ENCODE data around the gene SERPINA9. TPM values are rescaled to one million over a fixed set of nuclear protein-coding genes. Genes with fewer than 3 reads are reported as not detected.
"Not testable (repeated sequence)": the region's sequence is repeated elsewhere in the genome, so short reads cannot be mapped to it uniquely, and the experiment has no call there.

The SERPINA9 gene
- total and polyA plus RNA-seq, 8 donors, result 1.1 TPM; not detected in 7

GRCh38 chr14:94515426-94515825 lies 39.4 kb upstream of the SERPINA9 start:
- Histone ChIP-seq H3K27ac (no peak overlapping the region), H3K4me3 (no peak overlapping the region), H3K9me3 (no peaks in the 10 kb centered on the region), H3K36me3 (no peaks in the 10 kb centered on the region), H3K4me1 (no peaks in the 10 kb centered on the region), H3K27me3 (peaks cover 0 to 19% (median 0%) of the 10 kb centered on the region in 3 donors)
- no peak for DNase-seq
- 81 to 90% (median 86%) methylated on average over 9 of the region's 9 CpGs for WGBS, 5 donors
- no peak for TF ChIP-seq POLR2AphosphoS5 (IDR thresholded peaks at IDR 0.05)
- no peak for TF ChIP-seq EP300 (IDR thresholded peaks at IDR 0.05)
- TF ChIP-seq CTCF (IDR thresholded peaks at IDR 0.05), result no peak
- intact Hi-C loops (cut with DNase I; ENCODE audit: low total_unique reads), result no loop called here

- H3K4me1 ChIP-seq, result no peaks in the 10 kb centered on the region
- TF ChIP-seq POLR2AphosphoS5 (IDR thresholded peaks at IDR 0.05) (no peak), CTCF (IDR thresholded peaks at IDR 0.05) (no peak), EP300 (IDR thresholded peaks at IDR 0.05) (no peak), POLR2A (IDR thresholded peaks at IDR 0.05) (no peak)
- H3K4me3 ChIP-seq, result no peak overlapping the region
- intact Hi-C loops (cut with DNase I; ENCODE audit: low total_unique reads), result no loop called here
- no peaks in the 10 kb centered on the region for H3K9me3 ChIP-seq
- H3K36me3 ChIP-seq, result no peaks in the 10 kb centered on the region
- WGBS, 5 donors, result 68 to 93% (median 81%) methylated on average over 6 to 7 of the region's 7 CpGs
- no peak for DNase-seq
- H3K27me3 ChIP-seq, result peaks cover 0 to 19% (median 0%) of the 10 kb centered on the region in 3 donors
- no peak overlapping the region for H3K27ac ChIP-seq
Measured at GRCh38 chr14:94514351-94514750, 38.4 kb upstream of the SERPINA9 start.

GRCh38 chr14:94510481-94510880 lies 34.5 kb upstream of the SERPINA9 start:
- 78 to 86% (median 81%) methylated on average over 2 of the region's 2 CpGs for WGBS, 5 donors
- H3K4me1 ChIP-seq; intact Hi-C loops (cut with DNase I; ENCODE audit: low total_unique reads); H3K36me3 ChIP-seq; H3K27me3 ChIP-seq; H3K4me3 ChIP-seq; H3K9me3 ChIP-seq; DNase-seq; H3K27ac ChIP-seq: not testable (repeated sequence)

GRCh38 chr14:94509356-94509755 lies 33.4 kb upstream of the SERPINA9 start, which contains the start of gene SERPINA12:
SERPINA12 (minus strand) TSS chr14:94509469; CDS start chr14:94498397, 11,072 bp downstream.
- H3K4me1 ChIP-seq, result no peaks in the 10 kb centered on the region
- 53 to 69% (median 61%) methylated on average over 3 of the region's 3 CpGs for WGBS, 5 donors
- DNase-seq, result no peak
- no peak within 1 kb of the TSS for H3K4me3 ChIP-seq
- H3K27me3 ChIP-seq, result peaks cover 0 to 8% (median 0%) of the 10 kb centered on the region in 3 donors
- no peaks in the 10 kb centered on the region for H3K36me3 ChIP-seq
- H3K27ac ChIP-seq, result no peak within 1 kb of the TSS
- intact Hi-C loops (cut with DNase I; ENCODE audit: low total_unique reads), result no loop called here
- TF ChIP-seq CTCF (IDR thresholded peaks at IDR 0.05) (no peak), POLR2AphosphoS5 (IDR thresholded peaks at IDR 0.05) (no peak), POLR2A (IDR thresholded peaks at IDR 0.05) (no peak), EP300 (IDR thresholded peaks at IDR 0.05) (no peak)
- H3K9me3 ChIP-seq, result no peaks in the 10 kb centered on the region

GRCh38 chr14:94505641-94506040 lies 29.6 kb upstream of the SERPINA9 start:
- TF ChIP-seq POLR2AphosphoS5 (IDR thresholded peaks at IDR 0.05), result no peak
- no peak for TF ChIP-seq POLR2A (IDR thresholded peaks at IDR 0.05)
- no peak for TF ChIP-seq EP300 (IDR thresholded peaks at IDR 0.05)
- no peak for TF ChIP-seq CTCF (IDR thresholded peaks at IDR 0.05)
- intact Hi-C loops (cut with DNase I; ENCODE audit: low total_unique reads), result no loop called here
- no peak for DNase-seq
- no peak overlapping the region for H3K27ac ChIP-seq
- no peaks in the 10 kb centered on the region for H3K36me3 ChIP-seq
- H3K4me1 ChIP-seq, result no peaks in the 10 kb centered on the region
- 68 to 91% (median 85%) methylated on average over 3 to 8 of the region's 8 CpGs for WGBS, 5 donors
- H3K4me3 ChIP-seq, result no peak overlapping the region
- no peaks in the 10 kb centered on the region for H3K9me3 ChIP-seq
- H3K27me3 ChIP-seq, result peaks cover 0 to 20% (median 0%) of the 10 kb centered on the region in 3 donors
